ENCODE measurements around the gene PARPBP.

DNA sequence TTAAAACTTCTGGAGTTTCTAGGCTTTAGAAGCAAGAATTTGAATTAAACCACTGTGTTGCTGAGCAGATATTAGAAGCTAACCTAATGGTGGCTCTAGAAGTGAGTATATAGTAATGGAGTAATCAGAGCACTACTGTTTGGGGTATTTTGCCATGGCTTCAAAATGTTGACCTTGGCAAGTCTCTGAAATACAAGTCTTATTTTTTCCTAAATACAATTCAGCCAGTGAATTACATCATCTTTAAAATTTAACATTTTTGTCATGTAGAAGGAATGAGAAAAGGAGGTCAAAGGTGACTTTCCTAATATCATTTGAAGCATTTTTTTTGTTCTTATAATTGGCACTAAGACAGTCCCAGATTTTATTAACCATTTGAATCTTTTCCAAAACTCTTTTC is 52.5 kb downstream of the PARPBP start:
- TF ChIP-seq, protein P1, sequence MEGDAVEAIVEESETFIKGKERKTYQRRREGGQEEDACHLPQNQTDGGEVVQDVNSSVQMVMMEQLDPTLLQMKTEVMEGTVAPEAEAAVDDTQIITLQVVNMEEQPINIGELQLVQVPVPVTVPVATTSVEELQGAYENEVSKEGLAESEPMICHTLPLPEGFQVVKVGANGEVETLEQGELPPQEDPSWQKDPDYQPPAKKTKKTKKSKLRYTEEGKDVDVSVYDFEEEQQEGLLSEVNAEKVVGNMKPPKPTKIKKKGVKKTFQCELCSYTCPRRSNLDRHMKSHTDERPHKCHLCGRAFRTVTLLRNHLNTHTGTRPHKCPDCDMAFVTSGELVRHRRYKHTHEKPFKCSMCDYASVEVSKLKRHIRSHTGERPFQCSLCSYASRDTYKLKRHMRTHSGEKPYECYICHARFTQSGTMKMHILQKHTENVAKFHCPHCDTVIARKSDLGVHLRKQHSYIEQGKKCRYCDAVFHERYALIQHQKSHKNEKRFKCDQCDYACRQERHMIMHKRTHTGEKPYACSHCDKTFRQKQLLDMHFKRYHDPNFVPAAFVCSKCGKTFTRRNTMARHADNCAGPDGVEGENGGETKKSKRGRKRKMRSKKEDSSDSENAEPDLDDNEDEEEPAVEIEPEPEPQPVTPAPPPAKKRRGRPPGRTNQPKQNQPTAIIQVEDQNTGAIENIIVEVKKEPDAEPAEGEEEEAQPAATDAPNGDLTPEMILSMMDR (IDR thresholded peaks at IDR 0.05; ENCODE audit: low read length), result no peak
- TF ChIP-seq EZH2 (IDR thresholded peaks at IDR 0.05; ENCODE audit: borderline replicate concordance, low read length), result no peak
